Amygdala (tissue), 56 donors: ENCODE results near the gene PLPP1.
"Not testable (repeated sequence)": the region's sequence is repeated elsewhere in the genome, so short reads cannot be mapped to it uniquely, and the experiment has no call there.

ENCODE experiments used
- DNase-seq, 56 donors: peaks; one replicate each; lab custom pipeline; 2025; lab: John Stamatoyannopoulos, UW

Gene PLPP1

GRCh38 chr5:55547781-55548180 lies 13.0 kb upstream of the PLPP1 start:
- DNase-seq: no peak

DNA sequence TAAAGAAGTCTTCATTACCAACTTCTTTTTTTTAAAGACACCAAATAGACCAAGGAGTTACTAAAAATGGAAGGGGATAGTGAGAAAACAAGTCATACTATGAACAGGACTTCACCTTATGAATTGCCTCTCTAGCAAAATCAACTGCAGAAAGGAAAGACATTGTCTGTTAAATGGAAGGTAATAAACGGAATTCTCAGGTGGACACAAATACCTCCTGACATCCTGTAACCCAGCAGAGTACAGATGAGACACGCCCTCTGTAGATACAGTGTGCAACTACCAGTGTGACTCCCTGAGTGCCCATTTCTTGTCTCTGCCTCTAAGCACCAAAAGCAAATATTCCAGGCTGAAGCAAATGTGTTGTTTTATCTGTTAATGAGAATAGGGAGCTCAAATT lies 12.2 kb upstream of the PLPP1 start:
- DNase-seq: no peak

GRCh38 chr5:55544341-55544740 lies 9.6 kb upstream of the PLPP1 start:
- no peak for DNase-seq

DNA sequence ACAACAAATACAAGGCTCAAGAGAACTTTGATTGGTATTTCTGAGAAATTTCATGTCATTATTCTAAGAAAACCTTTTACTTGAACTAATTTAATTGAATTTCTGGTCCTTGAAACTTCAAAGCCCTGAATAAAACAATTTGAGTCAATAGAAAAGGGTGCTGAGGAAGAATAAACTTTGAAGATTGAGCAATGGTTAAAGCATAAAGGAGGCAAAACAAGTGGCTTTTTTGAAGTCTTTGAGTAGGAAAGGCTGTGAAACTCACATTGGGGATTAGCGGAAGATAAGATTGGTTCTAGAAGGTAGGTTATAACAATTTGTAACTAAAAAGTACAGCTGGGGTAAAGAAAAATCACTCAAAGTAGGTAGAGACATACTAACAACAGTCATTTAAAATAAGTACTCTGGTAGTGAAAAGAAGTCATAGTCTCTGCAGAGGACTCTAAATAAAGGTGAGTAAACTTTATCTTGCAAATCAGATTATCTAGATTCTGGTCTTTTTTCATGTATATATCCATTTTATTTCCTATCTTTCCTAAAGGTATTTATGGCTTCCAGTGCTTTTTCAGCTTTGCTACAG lies 6.4 kb upstream of the PLPP1 start:
- no peak for DNase-seq

DNA sequence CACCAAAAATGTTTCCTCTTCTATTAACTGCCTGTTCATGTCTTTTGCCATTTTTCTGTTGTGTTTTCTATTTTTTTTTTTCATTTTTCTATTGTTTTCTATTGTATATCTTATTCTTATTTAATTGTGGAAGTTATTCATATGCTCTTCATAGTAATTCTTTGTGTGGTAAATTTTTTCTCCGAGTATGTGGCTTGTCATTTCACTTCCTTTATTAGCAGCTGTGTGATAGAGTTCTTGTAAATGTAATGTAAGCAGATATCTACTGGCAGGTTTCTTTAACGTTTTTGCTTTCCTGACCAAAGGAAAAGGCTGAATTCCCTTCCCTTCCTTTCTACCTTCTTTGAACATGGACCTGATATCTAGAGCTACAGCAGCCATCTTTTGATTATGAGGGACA lies 5.8 kb upstream of the PLPP1 start:
- no peak for DNase-seq

DNA sequence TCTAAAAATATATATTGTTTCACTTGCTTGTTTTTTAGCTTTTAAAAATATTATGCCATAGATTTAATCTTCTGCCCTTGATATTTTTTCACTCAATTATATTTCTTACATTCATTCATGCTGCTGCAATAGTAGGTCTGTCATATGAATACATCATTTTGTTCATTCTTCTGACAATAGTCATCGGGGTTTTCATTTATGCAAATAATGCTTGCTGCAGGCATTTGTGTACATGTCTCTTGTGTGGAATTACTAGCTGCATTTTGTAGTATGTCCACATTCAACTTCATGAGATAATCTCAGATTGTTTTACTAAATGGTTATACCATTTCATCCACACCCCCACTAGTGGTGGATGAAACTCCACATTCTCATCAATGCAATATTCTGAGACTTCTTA lies 5.3 kb upstream of the PLPP1 start:
- DNase-seq: no peak

DNA sequence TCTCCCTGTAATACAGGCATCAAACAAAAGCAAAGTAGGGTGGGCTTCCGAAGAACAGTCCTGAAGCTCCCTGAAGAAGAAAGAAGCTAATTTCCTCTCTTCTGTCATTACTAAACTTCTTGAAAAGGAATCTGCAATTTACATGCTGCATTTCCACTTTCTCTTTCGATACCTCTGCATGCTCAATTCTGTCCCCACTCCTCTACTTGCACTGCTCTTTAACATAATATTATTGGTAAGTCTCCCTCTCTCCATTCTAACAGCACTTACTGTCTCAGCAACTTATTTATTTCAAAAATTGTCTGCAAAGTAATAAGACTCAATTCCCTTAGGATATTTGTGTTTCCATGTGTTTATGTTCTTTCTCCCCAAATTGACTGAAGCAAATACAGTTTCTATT lies 3.9 kb upstream of the PLPP1 start:
- no peak for DNase-seq

- DNase-seq: not testable (repeated sequence)
Measured at GRCh38 chr5:55537315-55537714, 2.6 kb upstream of the PLPP1 start.

- DNase-seq: peak in 4 of 56 donors; percentile 16 to 44 (median 38)
Measured at GRCh38 chr5:55535199-55535905, 588 bp upstream of the PLPP1 start.

DNA sequence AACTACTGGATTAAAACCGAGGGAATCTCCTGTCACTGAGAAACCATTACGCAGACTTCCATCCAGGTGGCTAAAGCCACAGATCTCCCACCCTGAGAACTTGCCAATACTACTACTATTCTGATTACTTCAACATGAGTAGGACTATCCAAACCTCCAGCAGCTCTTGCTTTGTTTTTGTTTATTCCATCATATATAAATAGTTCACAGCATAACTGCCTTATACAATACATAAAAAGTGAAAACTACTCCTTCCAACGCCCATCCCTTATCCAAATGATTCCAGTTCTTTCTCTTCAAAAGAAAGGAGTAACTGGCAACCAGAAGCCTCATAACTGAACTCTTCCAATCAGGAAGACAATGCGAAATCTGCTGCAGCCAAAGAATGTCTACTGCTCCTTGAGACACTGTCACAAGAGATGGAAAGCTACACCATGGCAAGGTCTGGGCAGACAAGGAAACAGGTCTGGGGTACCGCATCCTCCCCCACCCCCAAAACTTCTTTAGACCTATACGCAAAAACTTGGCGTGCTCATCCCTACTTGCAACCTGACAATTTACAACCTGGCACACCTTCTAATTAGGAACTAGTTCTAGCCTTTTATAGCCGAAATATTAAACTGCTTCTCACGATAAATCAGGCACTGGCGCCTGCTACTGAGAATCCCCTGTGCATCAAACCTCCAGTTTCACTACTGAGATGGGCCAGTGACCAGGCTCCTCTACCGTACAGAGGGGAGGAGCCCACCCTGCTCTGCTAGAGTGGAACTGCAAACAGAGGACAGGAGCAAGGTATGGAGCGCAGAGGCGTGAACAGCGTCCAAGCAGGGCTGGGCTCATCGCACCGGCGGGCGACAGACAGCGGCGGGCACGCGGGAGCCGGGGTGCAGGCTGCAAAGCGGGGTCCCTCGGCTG lies 986 bp downstream of the PLPP1 start:
- DNase-seq: peak in 11 of 56 donors; percentile 2 to 71 (median 52)

- no peak for DNase-seq
Measured at GRCh38 chr5:55530669-55531068, 4.1 kb downstream of the PLPP1 start.

- no peak for DNase-seq
Measured at GRCh38 chr5:55524816-55525215, 9.9 kb downstream of the PLPP1 start.

DNA sequence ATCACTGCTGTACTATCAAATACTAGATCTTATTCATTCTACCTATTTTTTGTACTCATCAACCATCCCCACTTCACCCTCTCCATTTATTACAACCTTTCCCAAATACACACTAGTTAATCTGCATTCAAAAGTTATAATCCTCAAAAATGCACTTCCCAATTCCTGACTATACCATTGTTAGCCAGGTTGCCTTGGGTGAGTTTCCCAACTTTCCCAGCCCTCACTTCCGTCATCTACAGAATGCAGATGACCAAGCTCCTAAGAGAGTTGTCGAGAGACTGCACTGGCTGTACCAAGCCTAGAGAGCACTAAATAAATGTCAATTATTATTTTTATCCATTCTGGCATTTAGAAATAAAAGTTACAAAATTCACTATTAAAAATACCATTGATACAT lies 11.5 kb downstream of the PLPP1 start:
- no peak for DNase-seq

- DNase-seq: no peak
Measured at GRCh38 chr5:55521881-55522280, 12.9 kb downstream of the PLPP1 start.

- DNase-seq: no peak
Measured at GRCh38 chr5:55520117-55520839, 14.5 kb downstream of the PLPP1 start.

GRCh38 chr5:55518831-55519390 lies 15.9 kb downstream of the PLPP1 start:
- no peak for DNase-seq

GRCh38 chr5:55517804-55518203 lies 17.0 kb downstream of the PLPP1 start:
- DNase-seq: no peak

DNA sequence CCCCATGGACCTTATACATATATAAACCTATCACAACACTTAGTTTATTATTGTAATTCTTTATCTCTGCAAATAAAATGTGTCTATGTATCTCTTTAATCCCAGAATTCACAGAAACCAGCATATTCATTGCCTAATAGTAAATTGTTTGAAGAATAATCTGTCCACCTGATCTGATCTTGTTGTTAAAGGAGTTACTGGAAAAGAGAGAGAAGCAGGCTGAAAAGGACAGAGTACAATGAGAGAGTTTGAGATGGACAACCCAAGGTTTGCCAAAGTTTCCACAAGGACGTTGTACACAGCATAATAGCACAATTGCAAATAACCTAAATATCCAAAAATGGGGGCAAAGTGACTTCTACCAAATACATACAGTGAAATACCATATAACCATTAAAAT lies 23.8 kb downstream of the PLPP1 start:
- DNase-seq: no peak

DNA sequence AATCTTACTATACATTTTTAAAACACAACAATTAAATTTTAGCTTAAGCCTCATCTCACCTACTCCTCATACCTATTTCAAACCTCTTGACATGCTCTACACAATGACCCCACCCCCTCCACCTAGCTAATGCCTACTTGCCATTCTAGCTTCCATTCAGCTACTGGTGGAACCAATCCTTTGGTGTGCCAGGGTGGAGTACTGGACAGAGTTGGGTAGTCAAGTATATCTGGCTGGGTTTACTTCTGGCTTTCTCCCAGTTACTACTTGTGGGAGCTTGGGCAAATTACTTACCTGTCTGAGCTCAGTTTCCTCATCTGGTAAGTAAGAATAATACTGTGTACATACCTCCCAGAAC lies 24.3 kb downstream of the PLPP1 start:
- no peak for DNase-seq

DNA sequence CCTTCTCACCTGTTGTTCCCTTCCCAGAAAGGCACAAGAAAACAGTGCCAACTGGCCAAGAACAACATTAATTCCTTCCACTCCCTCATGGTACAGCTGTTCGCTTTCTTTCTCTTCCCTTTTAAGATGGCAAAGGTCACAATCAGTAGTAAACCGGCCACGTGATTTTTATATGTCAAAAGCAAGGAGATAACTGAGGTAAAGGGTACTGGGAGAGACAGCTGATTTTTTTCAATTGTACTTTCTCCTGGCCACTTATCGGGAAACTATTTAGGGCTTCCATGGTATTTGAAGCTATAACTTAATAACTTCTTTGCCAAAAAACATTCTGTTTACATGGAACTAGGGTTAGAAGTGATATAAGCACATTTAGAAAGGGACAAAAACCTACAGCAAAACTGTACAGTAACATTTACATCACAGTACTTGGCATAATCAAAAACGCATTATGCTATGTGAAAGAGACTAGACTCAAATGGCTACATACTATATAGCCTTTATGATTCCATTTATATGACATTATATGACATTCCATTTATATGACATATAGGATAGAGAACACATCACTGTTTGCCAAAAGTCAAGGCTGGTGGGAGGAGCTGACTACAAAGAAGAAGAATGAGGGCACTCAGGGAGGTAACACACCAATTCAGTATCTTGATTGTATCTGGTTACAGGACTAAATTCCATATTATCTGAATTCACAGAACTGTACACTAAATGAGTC lies 24.8 kb downstream of the PLPP1 start:
- DNase-seq: no peak
